DMS79 treated with DMSO at 0.1 percent for 48 hours (cell line): ENCODE data around the gene GFRA4.
A peak's percentile ranks its signal among the peaks of the same experiment; 100 is the strongest.

Experiments used
- DNase-seq: peaks from one replicate; lab custom pipeline; 2025; lab: John Stamatoyannopoulos, UW

The GFRA4 gene

GRCh38 chr20:3673221-3674070 lies 10.2 kb upstream of the GFRA4 start:
- no peak for DNase-seq

DNA sequence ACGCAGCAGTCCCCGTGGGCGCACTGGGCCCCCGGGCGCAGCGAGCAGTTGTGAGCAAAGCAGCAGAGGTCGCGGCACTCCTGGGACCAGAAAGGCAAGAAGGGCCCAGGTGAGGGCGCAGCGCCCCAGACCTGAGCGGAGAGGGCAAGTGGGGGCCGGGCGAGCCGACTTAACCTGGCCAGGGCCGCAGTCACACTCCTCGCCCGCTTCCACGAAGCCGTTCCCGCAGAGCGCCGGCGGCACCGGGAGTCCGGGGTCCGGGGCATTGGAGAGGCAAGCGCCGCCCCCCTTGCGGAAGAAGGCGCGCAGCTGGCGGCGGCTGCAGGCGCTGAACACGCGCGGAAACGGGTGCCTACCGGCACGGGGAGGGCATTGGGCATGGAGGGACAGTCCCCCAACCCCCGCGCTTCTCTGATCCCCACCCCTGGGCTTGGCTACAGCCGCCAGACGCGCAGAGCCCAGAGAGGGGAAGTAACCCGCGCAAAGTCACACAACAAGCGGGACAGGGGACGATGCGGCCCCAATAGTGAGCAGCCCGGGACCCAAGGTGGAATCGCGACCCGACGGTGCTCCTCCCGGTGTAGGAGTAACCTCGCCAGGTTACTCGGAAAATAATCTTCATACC lies 9.5 kb upstream of the GFRA4 start:
- DNase-seq = no peak

- DNase-seq = no peak
These were observed 8.9 kb upstream of the GFRA4 start for GRCh38 chr20:3671986-3672546.

- DNase-seq = no peak
These were observed 7.7 kb upstream of the GFRA4 start for GRCh38 chr20:3670945-3671344.

DNA sequence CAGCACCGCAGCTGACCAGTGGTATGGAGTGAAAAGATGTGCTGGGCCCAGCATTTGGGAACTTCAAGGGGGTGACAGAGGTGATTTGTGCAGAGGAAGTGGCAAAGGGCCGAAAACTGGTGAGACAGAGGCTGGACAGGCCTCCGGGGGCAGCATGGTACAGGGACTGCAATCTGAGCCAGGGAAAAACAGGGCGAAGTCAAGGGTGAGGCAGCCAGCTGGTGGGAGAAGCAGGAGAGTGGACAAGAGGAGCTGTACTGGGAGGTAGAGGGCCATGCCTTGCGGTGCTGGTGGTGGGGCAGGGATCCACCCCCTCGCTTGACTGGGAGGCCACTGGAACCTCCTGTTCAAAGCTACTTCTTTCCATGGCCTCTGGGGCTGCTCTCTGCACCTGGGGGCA lies 7.3 kb upstream of the GFRA4 start:
- DNase-seq = peak; percentile 47

GRCh38 chr20:3669710-3670367 lies 6.6 kb upstream of the GFRA4 start:
- no peak for DNase-seq

- no peak for DNase-seq
These were observed 4.3 kb upstream of the GFRA4 start for GRCh38 chr20:3667434-3668037.

DNA sequence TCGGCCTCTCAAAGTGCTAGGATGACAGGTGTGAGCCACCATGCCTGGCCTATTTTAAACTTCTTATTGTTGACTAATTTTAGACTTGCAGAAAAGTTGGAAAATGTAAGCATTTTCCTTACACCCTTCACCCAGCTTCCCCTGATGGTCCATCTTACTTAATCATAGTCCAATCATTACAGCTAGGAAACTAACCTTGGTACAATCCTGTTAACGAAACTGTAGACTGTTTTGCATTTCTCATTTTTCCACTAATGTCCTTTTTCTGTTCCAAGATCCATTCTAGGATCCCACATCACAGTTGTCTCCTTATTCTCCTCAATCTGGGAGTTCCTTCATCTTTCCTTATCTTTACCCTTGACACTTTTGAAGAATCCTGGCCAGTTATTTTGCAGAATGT lies 659 bp upstream of the GFRA4 start:
- no peak for DNase-seq

- DNase-seq = peak; percentile 44
These were observed 1.2 kb downstream of the GFRA4 start for GRCh38 chr20:3661814-3662665.

- no peak for DNase-seq
These were observed 2.0 kb downstream of the GFRA4 start for GRCh38 chr20:3661060-3661813.

GRCh38 chr20:3660262-3661059 lies 2.7 kb downstream of the GFRA4 start:
- no peak for DNase-seq

GRCh38 chr20:3659492-3660261 lies 3.5 kb downstream of the GFRA4 start:
- no peak for DNase-seq

- DNase-seq = no peak
These were observed 4.3 kb downstream of the GFRA4 start for GRCh38 chr20:3658716-3659491.

GRCh38 chr20:3658019-3658715 lies 5.0 kb downstream of the GFRA4 start:
- DNase-seq = no peak

DNA sequence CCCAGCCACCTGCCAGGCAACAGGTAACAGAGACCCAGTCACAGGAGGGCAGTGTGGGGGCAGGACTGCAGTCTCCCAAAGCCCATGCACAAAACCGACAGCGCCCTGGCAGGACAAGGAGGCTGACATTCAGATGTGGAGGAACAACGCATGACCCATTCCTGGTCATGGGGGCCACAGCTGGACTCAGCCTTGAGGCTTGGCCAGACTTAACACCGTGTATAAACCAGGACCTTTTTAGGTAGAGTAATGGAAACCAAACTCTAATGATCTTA lies 8.1 kb downstream of the GFRA4 start:
- DNase-seq = no peak

DNA sequence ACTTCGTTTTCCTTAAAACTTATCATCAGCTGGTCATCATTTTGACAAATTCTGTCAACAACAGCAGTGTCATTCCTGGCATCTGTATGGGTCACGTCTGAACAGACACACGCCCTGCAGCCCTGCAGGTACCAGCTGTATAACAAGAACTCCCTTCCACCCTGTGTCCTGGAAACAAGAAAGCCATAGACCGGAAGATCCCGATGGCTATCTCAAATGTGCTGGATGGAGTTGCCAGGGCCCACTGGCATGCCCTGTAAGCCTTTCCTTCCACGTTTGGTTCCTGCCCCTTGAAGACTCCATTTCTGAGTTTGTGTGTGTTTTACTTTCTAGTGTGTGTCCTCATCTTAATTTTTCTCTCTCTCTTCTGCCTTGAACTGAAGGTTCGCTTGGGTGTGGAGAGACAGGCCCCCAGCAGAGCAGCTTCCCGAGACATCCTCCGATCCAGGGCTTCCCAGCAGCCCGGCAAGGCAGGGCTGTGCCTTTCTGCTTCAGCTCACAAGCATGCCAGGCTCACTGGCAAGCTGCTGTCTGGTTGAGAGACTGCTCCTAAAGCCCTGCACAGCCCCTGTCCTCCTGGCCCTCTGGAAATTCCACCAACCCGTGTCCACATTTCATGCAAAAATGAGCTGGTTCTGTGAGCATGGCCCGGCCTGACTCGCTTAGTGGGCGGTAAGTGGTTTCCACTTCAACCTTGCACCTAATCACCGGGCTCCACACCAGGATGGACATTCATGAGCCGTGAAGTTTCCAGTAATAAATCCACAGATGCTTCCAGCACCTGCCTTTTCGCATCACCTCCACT lies 8.7 kb downstream of the GFRA4 start:
- DNase-seq = peak; percentile 96

DNA sequence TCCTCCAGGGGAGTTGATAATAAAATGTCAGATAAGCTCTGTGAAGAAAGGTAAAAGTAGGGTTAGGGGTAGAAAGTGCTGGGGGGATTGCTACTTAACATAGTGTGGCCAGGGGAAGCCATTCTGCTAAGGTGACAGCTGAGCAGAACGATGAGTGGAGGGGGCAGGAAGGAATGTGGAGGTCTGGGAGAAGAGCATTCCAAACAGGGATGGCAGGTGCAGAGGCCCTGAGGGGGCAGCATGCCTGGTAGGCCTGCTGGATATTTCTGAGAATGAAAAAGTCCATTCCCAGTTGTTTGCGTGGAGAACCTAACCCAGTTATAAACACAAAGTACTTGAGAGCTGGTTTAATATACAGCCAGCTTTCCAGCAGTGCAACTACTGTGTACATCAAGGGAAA lies 9.3 kb downstream of the GFRA4 start:
- DNase-seq = peak; percentile 53
